ENCODE data around the gene AP4B1.

- TF ChIP-seq POLR2A (IDR thresholded peaks at IDR 0.05) (no peak), CTCF (IDR thresholded peaks at IDR 0.05) (peak; percentile 18 to 58 (median 29))
These were observed 44.4 kb upstream of the AP4B1 start for GRCh38 chr1:113949007-113949406.

Data from right lobe of liver (tissue), 4 donors.